22Rv1 (cell line): ENCODE measurements around the gene OPN4.

ENCODE experiments used
- ZFX ChIP-seq: fragments of 450-650 bp; IDR thresholded peaks from 2 replicates; pipeline ENCODE4 v1.6.1; 2017; ENCODE audit warnings: antibody characterized with exemption, borderline replicate concordance
- TF ChIP-seq, protein P1 (sequence below): fragments of 450-650 bp; IDR thresholded peaks from 2 replicates; pipeline ENCODE4 v1.5.1; 2017; ENCODE audit warnings: mild to moderate bottlenecking

DNA sequence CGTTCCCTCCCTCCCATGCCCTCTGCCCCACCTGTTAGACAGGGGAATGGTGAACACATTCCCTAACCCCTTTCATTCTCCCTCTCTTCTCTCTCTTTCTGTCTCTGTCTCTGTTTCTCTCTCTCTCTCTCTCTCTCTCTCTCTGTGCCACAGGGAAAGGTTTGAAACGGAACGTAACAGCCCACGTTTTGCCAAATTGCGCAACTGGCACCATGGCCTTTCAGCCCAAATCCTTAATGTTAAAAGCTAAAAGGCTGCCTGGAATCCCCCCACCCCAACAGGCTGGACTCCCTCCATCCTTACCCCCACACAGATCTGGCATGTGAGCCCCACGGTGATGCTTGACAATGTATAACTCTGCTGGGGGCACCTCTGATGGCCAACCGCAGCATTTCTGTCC, 44.8 kb downstream of the OPN4 start:
- TF ChIP-seq, protein P1, sequence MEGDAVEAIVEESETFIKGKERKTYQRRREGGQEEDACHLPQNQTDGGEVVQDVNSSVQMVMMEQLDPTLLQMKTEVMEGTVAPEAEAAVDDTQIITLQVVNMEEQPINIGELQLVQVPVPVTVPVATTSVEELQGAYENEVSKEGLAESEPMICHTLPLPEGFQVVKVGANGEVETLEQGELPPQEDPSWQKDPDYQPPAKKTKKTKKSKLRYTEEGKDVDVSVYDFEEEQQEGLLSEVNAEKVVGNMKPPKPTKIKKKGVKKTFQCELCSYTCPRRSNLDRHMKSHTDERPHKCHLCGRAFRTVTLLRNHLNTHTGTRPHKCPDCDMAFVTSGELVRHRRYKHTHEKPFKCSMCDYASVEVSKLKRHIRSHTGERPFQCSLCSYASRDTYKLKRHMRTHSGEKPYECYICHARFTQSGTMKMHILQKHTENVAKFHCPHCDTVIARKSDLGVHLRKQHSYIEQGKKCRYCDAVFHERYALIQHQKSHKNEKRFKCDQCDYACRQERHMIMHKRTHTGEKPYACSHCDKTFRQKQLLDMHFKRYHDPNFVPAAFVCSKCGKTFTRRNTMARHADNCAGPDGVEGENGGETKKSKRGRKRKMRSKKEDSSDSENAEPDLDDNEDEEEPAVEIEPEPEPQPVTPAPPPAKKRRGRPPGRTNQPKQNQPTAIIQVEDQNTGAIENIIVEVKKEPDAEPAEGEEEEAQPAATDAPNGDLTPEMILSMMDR = no peak
- no peak for TF ChIP-seq ZFX
